T-helper 2 cell treated with Interferon-gamma antibody and Interleukin-4, amounts not matched to agents 100 ng/mL and 5 ng/mL, for 36 hours (primary cell): Measurements from ENCODE around the gene PRR23A. TPM values are rescaled to one million over a fixed set of nuclear protein-coding genes. Genes with fewer than 3 reads are reported as not detected.

ENCODE experiments used
- intact Hi-C: fragments of 100-400 bp; cut with micrococcal nuclease; formaldehyde crosslinking; loops from one replicate; pipeline ENCODE4 v1.15.1; 2023
- total RNA-seq: library from RNA; stranded (reverse); gene quantifications from 2 replicates; pipeline ENCODE4 v1.2.3, GENCODE V29; 2022

Gene PRR23A
- total RNA-seq, 1 donor from 2014 or later, result not detected

GRCh38 chr3:138974462-138974861 is 31.6 kb downstream of the PRR23A start:
- intact Hi-C loops, result no loop called here

- intact Hi-C loops, result no loop called here
These were observed 33.1 kb downstream of the PRR23A start for GRCh38 chr3:138972941-138973340.

- intact Hi-C loops, result no loop called here
These were observed 34.2 kb downstream of the PRR23A start for GRCh38 chr3:138971766-138972320.

- intact Hi-C loops, result no loop called here
These were observed 41.1 kb downstream of the PRR23A start for GRCh38 chr3:138964923-138965322.

- intact Hi-C loops, result no loop called here
These were observed 41.8 kb downstream of the PRR23A start for GRCh38 chr3:138964264-138964663.

- intact Hi-C loops, result no loop called here
These were observed 43.1 kb downstream of the PRR23A start for GRCh38 chr3:138962854-138963560.

GRCh38 chr3:138960417-138960852 is 45.6 kb downstream of the PRR23A start:
- intact Hi-C loops, result no loop called here

Other genes starting within 250 kb of the PRR23A start
- gene PIK3CB, start 171.3 kb downstream of the PRR23A start, total RNA-seq, result 18.4 and 19.4 TPM in 2 replicates
- gene FOXL2, start 59.1 kb downstream of the PRR23A start, total RNA-seq, result not detected in 2 replicates
- gene FOXL2NB, start 59.1 kb downstream of the PRR23A start, total RNA-seq, result not detected in 2 replicates
- not detected in 2 replicates for gene PRR23B, start 14.7 kb upstream of the PRR23A start, total RNA-seq
- gene PRR23C, start 38.6 kb upstream of the PRR23A start, total RNA-seq, result not detected in 2 replicates